Breast epithelium (tissue), 4 donors: ENCODE data around the gene SOCS1. TPM values are rescaled to one million over a fixed set of nuclear protein-coding genes. Genes with fewer than 3 reads are reported as not detected.
A peak's percentile ranks its signal among the peaks of the same experiment; 100 is the strongest.

Experiments
- DNase-seq, 2 donors: peaks; one replicate each; pipeline ENCODE4 v3.0.0-alpha.2; 2019; ENCODE audit warnings: low spot score in 2 of 2
- H3K27ac ChIP-seq, 2 donors: fragments of 200-600 bp; sonication (generic) in 1 of 2; one replicate each; pipeline ENCODE4 v1.5.1; 2016 to 2019; ENCODE audit warnings: mild to moderate bottlenecking in 1 of 2
- H3K27me3 ChIP-seq, 2 donors: fragments of 200-600 bp; sonication (generic) in 1 of 2; one replicate each; pipeline versions ENCODE4 v1.5.1 to v1.6.0; 2017 to 2019; ENCODE audit warnings: control low read depth in 1 of 2, mild to moderate bottlenecking in 1 of 2
- H3K36me3 ChIP-seq: fragments of 200-600 bp; one replicate; pipeline ENCODE4 v1.5.1; 2019
- H3K4me1 ChIP-seq, 2 donors: fragments of 200-600 bp; sonication (generic); one replicate each; pipeline ENCODE4 v1.5.1; 2016 to 2019; ENCODE audit warnings: control low read depth in 1 of 2
- H3K4me3 ChIP-seq, 3 donors: fragments of 200-600 bp; sonication (generic); 1 replicate in 2 of 3; 2 replicates in 1 of 3; pipeline ENCODE4 v1.5.1; 2016 to 2019; ENCODE audit warnings: mild to moderate bottlenecking in 3 of 3, moderate library complexity in 2 of 3
- H3K9me3 ChIP-seq, 2 donors: fragments of 200-600 bp; sonication (generic) in 1 of 2; one replicate each; pipeline ENCODE4 v1.5.1; 2016 to 2019; ENCODE audit warnings: control low read depth in 1 of 2
- POLR2A ChIP-seq: fragments of 450-650 bp; IDR thresholded peaks from one replicate; pipeline ENCODE4 v1.6.1; 2016; ENCODE audit warnings: antibody characterized with exemption, mild to moderate bottlenecking, moderate library complexity
- POLR2AphosphoS5 ChIP-seq, 3 donors: sonication (generic); formaldehyde crosslinking; IDR thresholded peaks; one replicate each; pipeline ENCODE4 v1.6.1; 2017; ENCODE audit warnings: antibody characterized with exemption in 3 of 3
- intact Hi-C: fragments of 100-400 bp; cut with DNase I; formaldehyde crosslinking; loops from one replicate; pipeline ENCODE4 v1.15.1; 2023; ENCODE audit warnings: low total_unique reads
- total RNA-seq, 3 donors: library from RNA; depleted of rRNA; stranded (reverse); fragments of >200 nt; gene quantifications; one replicate each; pipeline ENCODE4 v1.1.0, GENCODE V29; 2016
- TF ChIP-seq, protein P1 (sequence below), 3 donors: fragments of 450-650 bp; IDR thresholded peaks; one replicate each; pipeline ENCODE4 v1.5.1; 2016 to 2017; ENCODE audit warnings: antibody characterized with exemption in 3 of 3, mild to moderate bottlenecking in 3 of 3, moderate library complexity in 3 of 3

Gene SOCS1
- total RNA-seq, 3 donors from 2014 or later: 4.1 to 9.0 (median 5.6) TPM

DNA sequence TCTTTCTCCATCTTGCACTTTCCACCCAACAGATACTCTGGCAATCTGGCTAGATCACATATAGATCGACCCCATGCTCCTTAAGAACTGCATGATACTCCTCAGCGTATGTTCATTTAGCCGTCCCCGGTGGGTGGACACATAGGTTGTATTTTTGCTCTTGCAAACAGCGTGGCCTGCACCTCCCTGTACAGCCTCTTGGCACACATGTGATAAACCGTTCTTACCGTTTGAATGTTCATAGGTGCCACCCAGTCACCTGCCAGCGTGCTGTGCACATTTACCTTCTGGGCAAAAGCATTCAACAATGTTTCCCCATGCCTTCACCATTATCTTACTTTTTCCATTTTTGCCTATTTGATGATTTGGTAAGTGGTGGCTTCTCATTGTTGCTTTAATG, 6.9 kb upstream of the SOCS1 start:
- intact Hi-C loops: no loop called here
- H3K27me3 ChIP-seq: no peaks in the 10 kb centered on the region
- TF ChIP-seq POLR2A (no peak), POLR2AphosphoS5 (IDR thresholded peaks at IDR 0.05) (no peak)
- TF ChIP-seq, protein P1, sequence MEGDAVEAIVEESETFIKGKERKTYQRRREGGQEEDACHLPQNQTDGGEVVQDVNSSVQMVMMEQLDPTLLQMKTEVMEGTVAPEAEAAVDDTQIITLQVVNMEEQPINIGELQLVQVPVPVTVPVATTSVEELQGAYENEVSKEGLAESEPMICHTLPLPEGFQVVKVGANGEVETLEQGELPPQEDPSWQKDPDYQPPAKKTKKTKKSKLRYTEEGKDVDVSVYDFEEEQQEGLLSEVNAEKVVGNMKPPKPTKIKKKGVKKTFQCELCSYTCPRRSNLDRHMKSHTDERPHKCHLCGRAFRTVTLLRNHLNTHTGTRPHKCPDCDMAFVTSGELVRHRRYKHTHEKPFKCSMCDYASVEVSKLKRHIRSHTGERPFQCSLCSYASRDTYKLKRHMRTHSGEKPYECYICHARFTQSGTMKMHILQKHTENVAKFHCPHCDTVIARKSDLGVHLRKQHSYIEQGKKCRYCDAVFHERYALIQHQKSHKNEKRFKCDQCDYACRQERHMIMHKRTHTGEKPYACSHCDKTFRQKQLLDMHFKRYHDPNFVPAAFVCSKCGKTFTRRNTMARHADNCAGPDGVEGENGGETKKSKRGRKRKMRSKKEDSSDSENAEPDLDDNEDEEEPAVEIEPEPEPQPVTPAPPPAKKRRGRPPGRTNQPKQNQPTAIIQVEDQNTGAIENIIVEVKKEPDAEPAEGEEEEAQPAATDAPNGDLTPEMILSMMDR (IDR thresholded peaks at IDR 0.05): no peak

DNA sequence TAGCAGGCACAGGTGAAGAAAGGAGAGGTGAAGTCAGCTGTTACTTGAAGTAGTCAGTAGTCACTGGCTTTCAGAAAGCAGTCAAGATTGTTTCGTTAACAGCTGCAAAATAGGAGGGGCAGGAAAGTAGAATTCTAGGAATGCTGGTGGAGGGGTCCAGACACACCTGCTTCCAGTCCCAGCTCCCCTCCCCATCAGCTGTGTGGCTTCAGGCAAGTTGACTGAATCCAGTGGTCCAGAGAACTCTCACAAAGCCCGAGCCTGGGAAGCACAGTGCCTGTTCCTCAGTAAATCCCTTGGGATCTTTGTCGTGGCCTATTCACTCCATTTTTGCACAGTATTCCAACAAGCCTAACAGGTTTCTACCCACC, 4.6 kb upstream of the SOCS1 start:
- H3K4me3 ChIP-seq: no peak overlapping the region
- H3K36me3 ChIP-seq: no peaks in the 10 kb centered on the region
- no peak for DNase-seq
- H3K9me3 ChIP-seq: no peaks in the 10 kb centered on the region
- H3K27me3 ChIP-seq: no peaks in the 10 kb centered on the region
- intact Hi-C loops: no loop called here
- H3K27ac ChIP-seq: no peak overlapping the region
- TF ChIP-seq, protein P1 (IDR thresholded peaks at IDR 0.05): no peak
- TF ChIP-seq POLR2A: no peak
- TF ChIP-seq POLR2AphosphoS5 (IDR thresholded peaks at IDR 0.05): no peak
- peaks cover 0 to 8% of the 10 kb centered on the region in 2 donors for H3K4me1 ChIP-seq

More for the DNA sequence above, 6.9 kb upstream of the SOCS1 start:
- no peak overlapping the region for H3K4me3 ChIP-seq
- H3K27ac ChIP-seq: no peak overlapping the region
- no peaks in the 10 kb centered on the region for H3K9me3 ChIP-seq
- no peaks in the 10 kb centered on the region for H3K36me3 ChIP-seq
- H3K4me1 ChIP-seq: peaks cover 0 to 8% of the 10 kb centered on the region in 2 donors
- no peak for DNase-seq

DNA sequence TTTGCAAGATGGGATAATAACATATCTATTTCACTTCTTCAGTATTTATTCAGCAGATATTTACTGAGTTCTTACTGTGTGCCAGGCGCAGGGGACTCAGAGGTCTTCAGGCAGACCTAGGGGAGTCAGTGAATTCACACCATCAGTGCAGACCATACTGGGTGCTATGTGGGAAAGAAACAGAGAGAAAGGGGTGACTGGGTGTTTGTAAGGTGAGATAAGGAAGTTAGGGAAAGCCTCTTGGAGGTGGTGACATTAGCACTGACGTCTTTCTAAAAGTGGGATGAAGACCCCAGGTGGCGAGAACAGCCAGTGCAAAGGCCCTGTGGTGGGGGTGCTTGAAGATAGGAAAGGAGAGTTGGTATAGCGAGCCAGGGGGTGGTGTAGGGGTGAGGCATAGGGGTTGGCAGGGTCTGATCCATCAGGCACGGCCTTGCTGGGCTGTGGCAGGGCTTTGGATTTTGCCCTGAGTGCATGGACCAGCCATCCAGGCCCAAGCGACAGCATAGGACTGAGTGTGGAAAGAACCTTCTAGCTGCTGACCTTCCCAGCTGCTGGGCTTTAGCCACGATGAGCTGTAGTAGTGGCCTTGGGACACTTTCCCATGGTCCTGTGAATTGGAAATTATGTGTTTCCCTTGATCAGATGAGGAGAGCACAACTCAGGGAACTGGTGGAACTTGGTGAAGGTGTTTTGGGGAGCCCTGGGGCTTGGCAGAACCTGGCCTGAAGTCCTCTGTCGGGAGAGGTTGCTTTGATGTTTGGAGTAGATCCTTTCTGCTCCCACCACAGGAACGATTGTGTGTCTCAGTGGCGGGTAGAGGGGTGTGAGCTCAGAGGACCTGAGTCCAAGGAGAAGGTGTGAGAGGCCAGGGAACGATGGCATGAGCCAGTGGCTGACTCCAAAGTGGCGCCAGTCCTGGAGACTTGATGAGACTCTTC, 3.9 kb upstream of the SOCS1 start:
- Histone ChIP-seq H3K36me3 (no peaks in the 10 kb centered on the region), H3K27ac (no peak overlapping the region), H3K4me1 (peaks cover 2 to 8% of the 10 kb centered on the region in 2 donors), H3K4me3 (no peak overlapping the region), H3K27me3 (no peaks in the 10 kb centered on the region), H3K9me3 (no peaks in the 10 kb centered on the region)
- intact Hi-C loops: loop anchor here (5.0 kb wide), 1 partner anchor 288 kb away; no protein-coding TSS in a partner anchor
- no peak for DNase-seq
- TF ChIP-seq, protein P1 (IDR thresholded peaks at IDR 0.05): no peak
- no peak for TF ChIP-seq POLR2A
- no peak for TF ChIP-seq POLR2AphosphoS5 (IDR thresholded peaks at IDR 0.05)

DNA sequence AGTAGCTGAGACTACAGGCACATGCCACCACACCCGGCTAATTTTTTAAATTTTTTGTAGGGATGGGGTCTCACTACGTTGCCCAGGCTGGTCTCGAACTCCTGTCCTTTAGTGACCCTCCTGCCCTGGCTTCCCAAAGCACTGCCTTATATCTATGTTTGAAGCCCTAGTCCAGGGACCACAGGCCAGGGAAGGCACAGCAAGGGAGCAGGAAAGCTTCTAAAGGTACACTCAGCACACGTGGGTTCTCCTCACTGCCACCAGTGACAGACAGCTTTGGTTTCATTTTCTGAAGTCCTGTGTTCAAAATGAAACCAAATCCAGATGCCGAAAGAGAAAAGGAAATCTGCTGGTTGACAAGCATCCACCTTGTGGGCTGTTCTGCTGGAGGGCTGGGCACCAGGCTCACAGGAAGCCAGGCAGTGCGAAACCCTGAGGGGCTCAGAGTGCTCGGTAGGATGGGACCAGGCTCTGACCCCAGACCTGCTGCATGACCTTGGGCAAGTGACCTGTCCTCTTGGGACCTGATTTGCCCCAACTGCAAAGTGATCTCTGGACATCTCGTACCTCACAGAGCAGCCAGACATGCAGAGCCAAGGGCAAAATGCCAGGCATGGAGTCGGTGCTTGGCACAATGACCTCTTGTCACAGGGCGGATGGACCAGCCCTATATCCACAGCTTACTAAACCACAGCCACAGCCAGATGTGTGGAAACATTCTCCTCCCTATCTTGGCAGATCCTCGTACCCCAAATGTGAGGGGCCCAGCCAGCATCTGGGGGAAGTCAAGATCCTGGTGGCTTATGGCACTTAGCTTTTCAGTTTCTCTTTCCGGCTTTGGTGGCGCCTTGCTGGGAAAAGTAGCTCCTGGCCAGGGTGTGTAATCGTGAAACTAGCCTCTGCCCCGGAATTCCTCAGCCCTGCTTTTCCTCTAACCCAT, 2.8 kb upstream of the SOCS1 start:
- intact Hi-C loops: loop anchor here (5.0 kb wide), 1 partner anchor 287 kb away; no protein-coding TSS in a partner anchor

More for the DNA sequence above, 2.8 kb upstream of the SOCS1 start:
- Histone ChIP-seq H3K4me3 (peak overlapping the region in 2 of 3 donors; percentile 12 to 17), H3K27me3 (no peaks in the 10 kb centered on the region), H3K4me1 (peaks cover 2 to 8% of the 10 kb centered on the region in 2 donors), H3K9me3 (no peaks in the 10 kb centered on the region), H3K27ac (peak overlapping the region; percentile 27 to 59), H3K36me3 (no peaks in the 10 kb centered on the region)
- peak; percentile 60 to 66 for DNase-seq
- TF ChIP-seq, protein P1 (IDR thresholded peaks at IDR 0.05): no peak
- TF ChIP-seq POLR2A (no peak), POLR2AphosphoS5 (IDR thresholded peaks at IDR 0.05) (no peak)
